Femur (tissue), 1 donor: ENCODE results near the gene RAB38.

ENCODE experiments used
- DNase-seq: peaks from one replicate; pipeline ENCODE4 v3.0.0-alpha.2; 2017

Gene RAB38

DNA sequence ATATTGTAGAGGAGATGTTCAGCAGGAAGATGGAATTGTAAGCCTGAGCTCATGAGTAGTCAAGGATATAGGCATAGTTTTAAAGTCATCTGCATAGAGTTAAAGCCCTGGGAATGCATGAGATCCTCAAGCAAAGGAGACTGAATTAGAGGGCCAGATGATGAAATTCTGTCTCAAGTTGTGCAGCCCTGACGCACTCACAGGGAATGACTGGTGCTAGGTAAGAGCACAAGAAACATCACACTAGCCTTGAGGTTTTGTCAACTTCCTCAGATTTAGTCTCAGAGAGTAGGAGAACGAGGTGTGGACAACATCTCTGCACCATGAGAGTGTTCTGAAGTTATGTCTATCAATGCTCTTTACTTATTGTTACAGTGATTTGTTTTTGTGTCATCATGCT is 5.8 kb downstream of the RAB38 start:
- no peak for DNase-seq

DNA sequence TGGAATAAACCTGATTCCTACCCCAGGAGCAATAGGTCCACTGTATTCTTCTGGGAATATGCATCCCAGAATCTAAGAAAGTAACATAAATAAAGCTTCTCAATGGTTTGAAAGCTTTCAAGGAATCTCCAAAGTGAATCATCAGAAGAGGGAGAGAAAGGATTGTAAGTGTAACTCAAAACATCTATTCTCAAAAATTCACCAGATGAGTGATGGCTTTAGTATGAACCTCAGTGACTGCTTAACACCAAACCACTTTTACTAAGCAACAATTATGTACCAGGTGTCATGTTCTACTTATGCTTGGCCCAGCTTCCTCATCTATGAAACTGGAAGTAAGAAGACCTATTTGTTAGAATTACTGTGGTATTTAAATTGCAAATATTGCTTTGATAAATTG is 7.4 kb downstream of the RAB38 start:
- no peak for DNase-seq

DNA sequence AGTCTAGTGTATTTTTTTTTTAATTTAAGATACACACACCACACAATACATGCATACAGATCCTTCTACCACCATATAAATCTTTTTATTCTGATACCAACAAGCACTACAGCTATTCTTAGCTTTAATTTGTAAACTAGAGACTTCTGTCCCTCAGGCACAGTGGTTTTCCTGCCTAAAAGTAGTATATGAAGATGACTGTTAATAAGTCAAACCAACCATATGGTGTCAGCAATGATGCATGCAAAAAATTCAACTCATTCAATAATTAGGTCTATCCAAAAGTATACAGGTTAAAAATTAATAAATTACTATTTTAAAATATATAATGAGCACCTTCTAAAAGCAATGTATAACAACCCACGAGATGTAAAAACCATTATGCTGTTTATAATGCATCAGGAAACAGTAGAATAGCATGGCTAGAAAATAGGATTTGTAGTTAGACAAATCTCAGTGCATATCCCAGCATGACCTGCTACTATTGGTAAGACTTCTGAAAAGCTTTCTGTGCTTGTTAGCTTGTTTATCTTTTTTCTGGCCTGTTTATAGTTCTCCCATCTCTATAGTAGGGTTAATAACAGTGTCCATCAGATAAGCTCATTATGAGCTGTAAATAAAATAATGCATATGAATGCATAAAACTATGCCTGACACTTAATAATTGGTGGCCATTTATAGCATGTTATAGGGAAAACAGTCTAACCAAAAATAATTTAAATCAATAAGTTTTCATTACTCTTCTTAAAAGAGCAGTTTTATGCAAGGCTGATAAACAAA is 10.2 kb downstream of the RAB38 start:
- no peak for DNase-seq

DNA sequence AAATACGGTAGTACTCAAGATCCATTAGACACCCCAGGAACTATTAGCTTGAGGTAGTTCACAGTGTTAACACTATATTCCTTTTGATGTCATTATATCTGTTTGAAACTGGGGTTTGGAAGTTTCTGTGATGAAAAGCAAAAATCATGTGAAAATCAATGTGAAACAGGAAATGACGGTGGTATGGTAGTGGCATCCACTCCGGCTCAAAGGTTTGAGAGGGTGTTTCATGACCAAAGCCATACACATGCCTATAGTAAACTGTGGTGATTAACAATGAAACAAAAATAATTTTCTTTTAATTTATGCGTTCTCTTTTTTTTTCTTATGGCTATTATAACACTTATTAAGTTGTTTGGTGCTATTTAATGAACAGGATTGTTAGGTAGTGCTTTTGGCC is 10.9 kb downstream of the RAB38 start:
- DNase-seq = no peak

DNA sequence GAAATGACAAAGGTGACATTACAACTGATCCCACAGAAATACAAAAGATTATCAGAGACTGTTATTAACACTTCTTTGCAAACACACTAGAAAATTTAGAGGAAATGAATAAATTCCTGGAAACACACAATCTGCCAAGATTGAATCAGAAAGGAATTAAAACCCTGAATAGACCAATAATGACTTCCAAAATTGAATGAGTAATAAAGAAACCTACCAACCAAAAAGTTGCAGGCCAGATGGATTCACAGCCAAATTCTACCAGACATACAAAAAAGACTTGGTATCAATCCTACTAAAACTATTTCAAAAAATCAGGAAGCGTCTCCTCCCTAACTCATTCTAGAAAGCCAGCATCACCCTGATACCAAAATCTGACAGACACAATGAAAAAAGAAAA is 17.2 kb downstream of the RAB38 start:
- no peak for DNase-seq

DNA sequence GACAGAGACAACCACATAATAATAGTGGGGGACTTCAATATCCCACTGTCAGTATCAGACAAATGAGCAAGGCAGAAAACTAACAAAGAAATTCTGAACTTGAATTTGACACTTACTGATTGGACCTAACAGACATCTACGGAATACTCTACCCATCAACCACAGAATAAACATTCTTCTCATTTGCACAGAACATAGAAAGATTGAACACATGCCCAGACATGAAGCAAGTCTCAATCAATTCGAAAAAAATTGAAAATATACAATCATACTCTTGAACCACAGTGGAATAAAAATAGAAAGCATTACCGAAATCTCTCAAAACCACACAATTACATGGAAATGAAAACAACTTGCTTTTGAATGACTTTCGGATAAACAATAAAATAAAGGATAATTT is 17.9 kb downstream of the RAB38 start:
- DNase-seq = no peak

DNA sequence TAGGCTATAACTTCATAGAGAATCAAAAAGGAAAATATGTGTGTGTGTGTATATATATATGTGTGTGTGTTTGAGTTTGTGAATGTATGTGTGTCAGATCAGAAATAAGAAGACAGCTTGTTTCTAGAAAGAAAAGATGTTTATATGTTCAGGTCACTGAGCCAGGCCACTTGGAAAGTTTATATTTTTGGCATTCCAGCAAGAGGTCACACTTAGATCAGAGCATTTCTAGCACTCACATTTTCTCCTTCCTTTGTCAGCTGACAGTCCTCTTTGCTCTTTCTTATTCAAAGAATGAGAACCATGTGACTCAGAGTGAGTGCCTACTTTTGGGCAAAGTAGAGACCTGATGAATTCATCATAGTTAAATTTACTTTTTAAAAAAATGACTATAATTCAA is 22.9 kb downstream of the RAB38 start:
- DNase-seq = no peak

DNA sequence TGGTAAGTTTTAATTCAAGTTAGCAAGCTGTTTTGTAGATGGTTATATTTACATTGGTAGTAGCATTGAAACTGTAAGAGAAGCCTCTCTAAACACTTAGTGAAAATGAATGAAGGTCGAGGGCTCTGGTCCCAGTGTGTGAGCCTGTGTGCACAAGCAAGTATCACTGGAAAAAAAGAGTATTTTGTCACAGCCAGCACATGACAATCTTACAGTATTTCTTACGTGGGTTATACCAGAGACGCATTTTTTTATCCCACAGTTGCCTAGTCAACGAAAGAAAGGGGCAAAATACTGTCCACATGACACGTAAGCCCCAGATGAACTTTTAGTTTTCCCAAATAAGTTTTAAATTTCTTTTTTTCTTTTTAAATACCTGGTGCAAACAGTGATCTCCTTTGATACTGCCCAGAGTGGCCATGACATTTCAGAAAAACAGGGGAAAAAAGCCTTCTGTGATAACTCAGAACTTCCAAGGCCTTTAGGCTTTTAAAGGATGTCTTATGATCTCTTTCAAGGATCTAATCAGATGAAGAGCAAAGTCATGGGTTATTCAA is 23.5 kb downstream of the RAB38 start:
- no peak for DNase-seq

DNA sequence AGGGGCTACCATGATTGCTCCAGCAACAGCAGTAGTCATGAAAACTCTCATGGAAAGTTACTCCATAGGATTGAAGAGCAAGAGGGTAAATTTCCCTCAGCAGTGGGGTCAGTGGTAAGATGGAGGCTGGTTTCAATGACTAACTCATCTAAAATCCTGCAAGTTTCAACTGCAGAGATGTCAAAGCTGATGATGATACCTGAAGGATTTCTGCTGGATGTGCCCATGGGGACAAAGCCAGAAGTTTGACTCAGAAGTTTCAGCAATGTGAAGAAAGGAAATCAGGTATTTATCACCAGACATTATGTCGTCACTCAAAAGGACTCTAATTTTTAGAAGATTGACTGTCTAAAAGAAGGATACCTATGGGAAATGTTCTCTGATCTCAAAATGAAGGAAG is 29.1 kb downstream of the RAB38 start:
- DNase-seq = no peak

DNA sequence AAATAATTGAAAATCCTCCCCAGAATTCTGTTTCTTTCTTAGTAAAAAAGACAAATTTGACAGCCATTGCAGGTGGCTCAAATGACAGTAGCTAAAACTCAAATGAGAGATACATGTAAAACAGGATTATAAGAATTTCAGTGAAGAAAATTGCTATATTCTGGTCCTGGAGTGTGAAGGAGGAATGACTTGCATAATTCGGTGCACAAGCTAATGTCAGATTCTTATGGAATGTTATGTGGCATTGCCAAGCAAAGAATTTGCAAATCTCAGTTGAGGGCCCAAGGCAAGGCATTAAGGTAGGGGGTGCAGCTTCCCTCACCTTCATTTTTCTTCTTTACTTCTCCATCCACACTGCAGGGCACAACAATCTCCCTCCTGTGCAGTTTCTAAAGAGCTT is 35.4 kb downstream of the RAB38 start:
- no peak for DNase-seq

DNA sequence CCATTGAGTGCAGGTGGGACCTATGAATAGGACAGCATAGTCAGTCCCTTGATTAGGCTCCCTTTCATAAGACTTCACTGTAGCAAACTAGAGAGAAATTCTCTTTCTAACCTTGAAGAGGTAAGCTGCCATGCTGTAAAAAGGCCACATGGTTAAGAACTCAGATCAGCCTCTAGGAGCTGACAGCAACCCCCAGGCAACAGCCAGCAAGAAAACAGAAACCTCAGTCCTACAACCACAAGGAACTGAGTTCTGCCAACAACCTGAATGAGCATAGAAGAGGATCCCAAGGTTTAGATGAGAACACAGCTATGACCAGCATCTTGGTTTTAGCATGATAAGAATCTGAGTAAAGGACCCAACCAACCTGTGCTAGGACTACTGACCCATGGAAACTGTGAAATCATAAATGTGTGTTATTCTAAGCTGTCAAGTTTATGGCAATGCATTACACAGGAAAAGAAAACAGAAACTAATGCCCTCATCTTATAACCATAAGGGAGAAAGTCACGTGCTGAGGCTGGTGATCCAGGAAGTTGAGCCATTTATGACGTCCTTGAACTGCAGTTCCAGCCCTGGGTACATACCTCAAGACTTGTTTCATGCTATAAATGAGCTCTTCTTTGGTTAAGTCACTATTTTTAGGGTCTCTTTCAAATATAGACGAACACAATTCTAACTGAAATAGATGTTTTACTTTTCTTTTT is 43.3 kb downstream of the RAB38 start:
- DNase-seq = no peak

DNA sequence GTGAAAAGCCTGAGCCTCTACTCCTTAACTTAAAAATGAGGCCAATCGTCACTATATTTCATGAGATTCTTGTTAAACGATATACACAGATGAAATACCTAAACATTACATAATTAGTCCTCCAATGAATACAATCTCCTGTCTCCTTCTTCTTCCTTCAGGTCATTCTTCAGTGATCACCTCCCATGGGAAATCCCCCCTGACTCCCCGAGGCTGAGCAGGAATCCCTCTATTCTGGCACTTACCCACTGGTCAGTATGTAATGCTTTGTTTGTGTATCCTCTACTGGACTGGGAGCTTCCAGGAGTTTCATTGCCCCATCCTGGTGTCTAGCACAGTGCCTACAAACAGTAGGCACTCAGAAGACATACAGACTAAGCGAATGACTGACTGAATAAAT is 52.3 kb downstream of the RAB38 start:
- no peak for DNase-seq

DNA sequence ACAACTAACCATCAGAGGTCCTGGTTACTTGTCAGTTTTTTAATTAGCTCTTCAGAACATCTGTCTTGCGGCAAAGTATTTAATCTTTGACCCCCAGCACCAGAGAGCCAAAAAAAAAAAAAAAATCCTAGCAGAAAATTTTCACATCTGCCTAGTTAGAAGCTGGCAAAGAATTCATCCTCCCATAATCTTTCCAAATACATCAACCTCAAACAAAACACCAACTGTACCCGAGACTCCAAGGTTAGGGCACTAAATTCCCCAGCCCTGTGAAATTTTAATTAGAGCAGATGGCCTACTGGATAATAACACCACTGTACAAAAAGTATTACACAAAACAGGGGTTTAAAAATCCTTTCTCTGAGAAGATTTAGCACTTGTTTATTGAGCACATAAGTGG is 55.7 kb downstream of the RAB38 start:
- no peak for DNase-seq

DNA sequence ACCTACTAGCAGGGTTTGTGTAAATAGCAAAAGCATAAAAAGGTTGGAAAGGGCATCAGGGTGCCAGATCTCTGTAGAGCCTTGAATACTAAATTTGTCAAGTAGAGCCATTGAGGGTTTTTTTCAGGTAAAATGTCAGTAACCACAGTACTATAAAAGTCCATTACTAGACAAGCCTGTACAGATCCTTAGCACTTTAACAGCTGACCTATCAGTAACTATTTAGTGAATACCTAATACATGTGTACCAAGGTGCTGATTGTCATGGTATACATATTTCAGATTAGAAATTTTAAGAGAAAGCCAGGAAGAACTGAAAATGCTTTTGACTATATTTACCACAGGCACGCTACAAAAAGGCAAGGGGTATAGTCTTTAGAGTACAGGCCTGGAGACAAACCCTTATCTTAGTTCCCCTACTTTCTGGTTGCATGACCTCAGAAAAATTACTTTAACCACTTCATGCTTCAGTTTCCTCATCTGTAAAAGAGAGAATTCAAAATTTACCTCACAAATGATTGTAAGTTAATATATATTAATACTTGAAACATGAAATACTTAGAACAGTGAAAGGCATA is 57.9 kb downstream of the RAB38 start:
- no peak for DNase-seq

DNA sequence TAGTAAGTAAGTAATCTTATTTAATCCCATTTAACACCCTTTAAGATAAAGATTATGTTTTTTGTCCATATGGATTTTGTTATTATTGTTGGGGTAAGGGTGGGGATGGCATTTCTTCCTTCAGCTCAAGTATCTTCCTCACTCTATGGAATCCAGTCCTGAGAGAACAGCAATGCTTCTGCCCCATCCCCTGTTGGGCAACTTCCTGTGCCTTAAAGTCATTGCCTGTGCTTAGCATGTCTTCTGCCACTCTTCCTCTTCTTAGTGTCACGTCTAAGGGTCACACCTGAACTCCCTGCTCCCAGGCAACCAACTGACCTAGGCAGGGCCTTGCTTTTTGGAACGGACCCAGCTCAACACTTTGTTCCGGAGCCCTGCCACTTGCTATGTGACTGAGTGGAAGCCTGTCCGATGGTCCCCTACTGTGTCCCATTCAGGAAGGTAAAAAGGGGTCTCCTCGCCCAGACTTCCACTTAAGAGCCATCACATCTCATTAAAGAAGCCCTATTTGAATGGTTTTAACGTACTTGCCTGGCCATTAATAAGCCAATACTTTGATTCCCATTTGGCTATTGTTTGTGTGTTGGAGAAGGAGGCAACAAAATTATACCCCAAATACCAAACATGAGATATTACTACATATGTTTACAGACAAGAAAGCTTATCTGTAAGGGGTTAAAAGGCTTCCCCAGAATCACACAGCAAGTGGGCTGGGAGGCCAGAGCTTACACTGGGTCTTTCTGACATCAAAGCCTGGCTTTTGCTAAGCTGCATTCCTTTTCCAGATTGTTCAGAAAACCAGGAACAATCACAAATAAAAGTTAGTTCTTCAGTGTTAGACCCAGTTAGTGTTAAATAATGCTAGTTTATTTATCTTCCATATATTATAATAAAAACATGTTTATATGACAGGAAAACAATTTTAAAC is 59.2 kb downstream of the RAB38 start:
- no peak for DNase-seq

DNA sequence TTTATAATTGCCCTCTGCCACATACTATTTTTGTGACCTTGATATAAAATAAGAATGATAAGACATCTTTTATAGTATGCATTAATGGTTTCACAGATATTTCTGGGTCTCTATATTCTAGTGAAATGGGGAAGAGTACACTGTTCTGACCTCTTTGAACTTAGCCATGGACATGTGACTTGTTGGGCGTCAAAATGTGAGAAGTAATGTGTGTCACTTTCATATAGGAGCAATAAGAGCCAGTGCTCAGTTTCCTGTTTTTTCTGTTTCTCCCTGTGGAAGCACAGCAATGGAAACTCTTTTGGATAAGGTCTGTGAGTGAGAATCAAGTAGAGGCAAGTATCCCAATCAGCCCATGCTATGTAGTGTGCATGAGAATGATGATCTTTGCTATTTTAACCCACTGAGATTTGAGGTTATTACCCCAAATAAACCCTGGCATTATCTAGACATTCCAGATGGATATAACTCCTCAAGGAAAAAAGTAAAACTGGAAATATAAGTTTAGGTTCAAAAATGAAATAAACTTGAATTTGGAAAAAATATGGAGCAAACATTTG is 60.7 kb downstream of the RAB38 start:
- no peak for DNase-seq

DNA sequence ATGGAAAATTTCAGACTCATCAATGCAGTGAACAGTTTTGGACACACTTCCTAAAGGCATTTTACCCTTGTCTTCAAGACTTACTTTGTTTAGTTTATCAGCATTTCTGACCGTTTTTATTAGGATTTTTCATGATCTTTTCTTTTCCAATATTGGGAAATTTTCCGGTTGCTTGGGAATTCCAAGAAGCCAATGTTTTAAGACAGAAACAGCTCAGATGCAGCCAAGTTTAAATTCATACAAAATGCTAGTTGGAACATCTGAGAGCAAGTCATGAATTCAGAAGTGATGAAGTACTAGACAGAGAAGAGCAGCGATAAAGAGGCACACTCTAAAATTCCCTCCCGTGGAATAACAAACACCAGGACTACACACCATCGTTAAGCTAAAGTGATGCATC is 68.6 kb downstream of the RAB38 start:
- DNase-seq = no peak

DNA sequence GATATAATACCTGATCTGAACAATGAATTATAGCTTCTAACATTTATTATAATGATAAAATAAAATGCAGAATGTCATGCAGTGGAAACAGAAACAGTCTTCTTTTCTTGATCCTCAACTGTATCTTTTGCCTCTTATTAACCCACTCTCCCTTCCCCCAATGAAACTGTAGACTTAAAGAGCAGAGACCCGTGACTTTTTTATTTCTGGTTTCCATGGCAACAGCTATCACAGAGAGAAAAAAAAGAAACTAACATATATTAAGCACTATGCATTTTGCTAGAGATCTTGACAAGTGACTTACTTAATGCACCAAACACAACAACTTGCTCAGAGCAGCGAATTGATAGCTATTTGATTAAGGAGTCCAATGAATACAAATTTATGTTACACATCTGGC is 69.3 kb downstream of the RAB38 start:
- no peak for DNase-seq

DNA sequence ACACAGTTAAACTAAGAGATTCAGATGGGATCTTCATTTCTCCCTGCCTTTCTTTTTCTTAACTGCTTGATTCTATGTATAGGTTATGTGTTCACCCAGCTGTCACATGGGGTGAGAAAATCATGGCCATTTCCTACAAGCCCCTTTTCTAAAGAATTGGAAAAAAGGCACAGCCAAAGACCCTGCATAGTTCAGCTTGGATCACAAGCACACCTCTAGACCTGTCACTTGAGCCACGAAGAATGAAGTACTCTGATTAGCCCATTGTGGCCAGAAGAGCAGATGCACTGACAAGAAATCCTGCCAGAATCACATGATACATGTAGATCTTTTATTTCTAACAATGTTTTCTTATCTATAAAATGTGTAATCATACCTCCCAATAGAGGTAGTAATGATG is 69.7 kb downstream of the RAB38 start:
- DNase-seq = no peak

DNA sequence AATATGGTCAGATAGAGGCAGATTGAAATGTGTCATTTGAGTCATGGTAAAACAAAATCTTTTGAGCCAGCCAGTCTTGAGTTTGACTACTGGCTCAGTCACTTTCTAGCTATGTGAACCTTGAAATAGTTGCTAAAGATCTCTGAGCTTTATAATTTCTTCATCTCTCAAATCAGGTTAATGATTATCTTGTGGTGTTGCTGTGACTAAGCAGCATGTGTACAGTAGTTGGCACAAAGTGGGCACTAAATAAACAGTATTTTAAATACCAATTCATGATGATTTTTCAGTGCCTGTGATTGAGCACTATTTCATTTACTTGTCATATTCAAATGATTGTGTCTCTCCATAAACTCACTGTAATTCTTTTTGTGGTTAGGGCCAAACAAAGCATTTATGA is 70.8 kb downstream of the RAB38 start:
- no peak for DNase-seq

DNA sequence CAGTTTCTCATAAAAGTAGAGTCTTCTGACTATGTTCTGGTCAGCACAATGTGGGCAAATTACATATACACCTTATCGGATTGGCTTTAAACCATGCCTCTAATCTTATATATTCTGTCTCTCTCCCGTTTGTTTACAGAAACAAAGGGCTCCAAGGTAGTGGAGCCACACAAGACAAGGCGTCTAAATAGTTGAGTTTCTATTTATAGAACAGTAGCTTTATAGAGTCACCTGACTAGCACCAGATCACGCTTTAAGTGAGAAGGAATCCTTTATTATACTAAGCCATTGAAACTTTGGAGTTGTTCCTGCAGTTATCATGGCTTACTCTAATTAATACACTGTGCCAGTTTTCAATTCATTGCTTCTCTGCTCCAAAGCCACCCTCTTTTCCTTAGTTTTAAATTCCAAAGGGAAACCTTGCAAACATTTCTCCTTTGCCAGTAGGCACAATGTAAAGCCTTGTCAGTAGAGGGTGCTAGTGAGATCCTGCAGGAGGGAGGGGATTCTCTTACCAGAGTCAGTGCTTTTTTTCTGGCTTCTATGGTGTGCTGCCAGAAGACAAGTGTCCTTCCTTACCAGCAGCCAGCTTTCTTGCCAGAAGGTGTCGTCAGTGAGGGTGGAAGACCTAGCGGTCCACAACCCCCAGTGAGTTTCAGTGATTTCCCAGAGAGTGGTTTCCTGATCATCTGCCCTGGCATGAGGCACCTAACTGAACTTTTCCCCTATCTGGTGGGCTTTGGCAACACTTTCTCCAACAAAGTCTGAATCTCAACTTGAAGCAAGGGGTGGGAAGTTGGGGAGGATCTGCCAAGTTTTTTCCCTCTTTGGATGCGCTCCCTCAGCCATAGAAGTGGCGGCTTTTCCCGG is 71.7 kb downstream of the RAB38 start:
- no peak for DNase-seq

DNA sequence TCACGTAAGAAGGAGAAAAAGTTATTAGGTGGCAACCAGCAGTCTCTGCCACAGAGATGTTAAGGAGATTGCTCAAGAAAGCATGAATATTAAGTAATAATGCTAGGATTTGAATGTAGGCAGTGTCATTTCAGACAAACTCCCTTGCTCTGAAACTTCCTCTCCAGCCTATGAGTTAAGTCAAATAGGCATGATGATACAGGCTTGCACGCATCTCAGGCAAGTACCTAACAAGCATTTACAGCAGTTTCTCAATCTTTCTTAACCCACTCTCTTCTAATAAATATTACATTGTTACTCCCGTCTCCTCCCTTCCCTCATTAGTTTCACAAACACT is 72.7 kb downstream of the RAB38 start:
- no peak for DNase-seq
